GM18907 (cell line): ENCODE measurements around the gene TCF4.

Source experiments
- ATAC-seq: cut with Tn5 transposase; IDR thresholded peaks from one replicate; pipeline ENCODE4 v1.9.1; 2021; ENCODE audit warnings: mild to moderate bottlenecking, moderate library complexity; ENCODE audit not compliant: unreplicated experiment

Gene TCF4

GRCh38 chr18:55214969-55215368 is 373.0 kb downstream of the TCF4 start:
- no peak for ATAC-seq

DNA sequence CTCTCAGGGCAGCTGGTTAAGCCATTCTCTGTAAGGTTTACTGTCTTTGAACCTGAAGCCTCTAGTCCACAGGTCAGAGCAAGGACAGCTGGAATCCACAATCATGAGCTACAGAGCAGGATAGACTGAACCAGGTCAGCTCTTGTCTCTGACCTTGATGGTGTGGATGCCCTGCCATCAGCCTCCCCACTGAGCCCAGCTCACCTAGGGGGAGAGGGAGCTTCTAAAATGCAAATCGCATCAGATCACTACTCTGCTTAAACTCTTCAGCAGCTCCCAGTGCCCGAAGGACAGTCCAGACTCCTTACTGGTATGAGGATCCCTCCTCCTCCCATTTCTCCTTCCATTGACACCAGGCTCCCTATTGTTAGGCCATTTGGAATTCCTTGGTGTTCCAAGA is 373.5 kb downstream of the TCF4 start:
- no peak for ATAC-seq

DNA sequence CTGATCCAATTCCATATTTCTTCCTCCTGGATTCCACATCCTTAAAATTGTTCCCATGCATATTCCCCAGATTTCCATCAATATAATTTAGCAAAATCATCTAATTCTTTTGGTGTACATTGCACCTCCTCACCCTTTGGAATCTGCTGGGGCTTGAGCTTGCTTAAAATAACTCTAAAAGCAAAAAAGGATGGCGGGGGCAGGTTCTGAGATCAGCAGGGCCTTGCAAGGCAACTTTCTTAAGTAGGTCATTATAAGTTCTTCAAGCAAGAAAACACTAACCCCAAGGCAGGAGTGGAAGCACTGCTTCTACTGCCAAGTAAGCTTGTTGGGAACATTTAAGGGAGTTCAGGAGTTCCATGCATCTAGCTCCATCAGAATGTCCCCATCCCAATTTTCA is 374.4 kb downstream of the TCF4 start:
- ATAC-seq, result no peak

- no peak for ATAC-seq
Observed at GRCh38 chr18:55206927-55207326, 381.1 kb downstream of the TCF4 start.

GRCh38 chr18:55202232-55202917 is 385.6 kb downstream of the TCF4 start:
- no peak for ATAC-seq

DNA sequence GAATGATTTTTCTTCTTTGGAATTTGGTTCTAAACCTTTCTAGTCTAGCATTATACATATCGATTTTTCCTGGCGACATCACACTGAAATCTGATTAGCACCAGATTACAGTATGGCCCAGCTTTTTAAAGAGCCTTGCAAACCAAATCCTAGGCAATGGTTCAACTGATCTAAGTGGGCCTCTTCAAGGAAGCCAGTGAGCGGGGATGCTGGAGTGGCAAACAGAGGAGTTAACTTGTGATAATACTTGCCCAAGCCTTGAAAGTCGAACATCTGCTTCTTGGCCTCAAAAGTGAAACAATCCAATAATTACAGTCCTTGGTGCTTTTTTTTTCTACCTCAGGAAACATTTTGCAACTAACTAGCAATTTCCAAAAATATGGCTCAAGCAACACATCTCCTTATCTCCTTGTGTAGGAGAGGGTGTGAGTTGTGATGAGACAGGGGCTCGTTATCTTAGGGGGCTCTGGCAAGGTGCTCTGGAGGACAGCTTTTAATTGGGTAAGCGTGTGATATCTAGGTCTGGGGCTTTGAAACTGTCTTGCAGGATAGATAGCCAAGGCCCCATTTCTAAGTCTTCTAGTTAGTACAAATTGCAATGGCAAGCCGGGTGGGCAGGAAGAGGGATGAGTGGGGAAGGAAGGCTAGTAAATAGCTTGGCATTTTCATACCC is 388.6 kb downstream of the TCF4 start:
- no peak for ATAC-seq

DNA sequence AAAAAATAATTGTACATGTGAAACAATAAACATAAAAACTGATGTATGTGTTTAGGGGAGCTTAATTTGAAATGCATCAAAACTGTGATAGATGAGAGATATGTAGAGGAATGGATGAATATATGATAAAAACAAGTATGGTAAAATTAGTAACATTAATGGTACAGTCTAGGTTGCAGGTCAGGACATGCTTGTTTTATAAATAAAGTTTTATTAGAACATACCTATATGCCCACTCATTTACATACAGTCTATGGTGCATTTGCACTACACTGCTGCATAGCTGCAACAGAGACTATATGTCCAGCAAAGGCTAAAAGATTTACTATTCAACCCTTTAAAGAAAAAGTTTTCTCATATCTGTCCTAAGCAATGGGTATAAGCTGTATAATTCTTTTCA is 392.1 kb downstream of the TCF4 start:
- no peak for ATAC-seq

GRCh38 chr18:55189972-55190371 is 398.0 kb downstream of the TCF4 start:
- ATAC-seq, result no peak

GRCh38 chr18:55186588-55186987 is 401.4 kb downstream of the TCF4 start:
- no peak for ATAC-seq

DNA sequence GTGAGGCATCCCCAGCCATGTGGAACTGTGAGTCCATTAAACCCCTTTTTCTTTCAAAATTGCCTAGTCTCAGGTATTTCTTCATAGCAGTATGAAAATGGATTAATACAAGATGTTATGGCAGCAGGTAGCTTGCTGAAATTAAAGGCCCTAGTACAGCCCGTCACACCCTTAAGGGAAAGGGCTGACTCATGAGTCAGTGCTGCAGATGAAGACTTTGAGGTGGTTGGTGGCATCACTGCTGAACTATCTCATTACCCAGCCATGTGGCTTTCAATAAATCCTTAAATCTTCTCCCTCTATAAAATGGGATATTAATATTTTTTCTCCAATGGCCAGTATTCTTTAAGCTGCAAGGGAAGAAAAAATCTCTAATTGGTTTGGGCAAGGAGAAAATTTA is 402.6 kb downstream of the TCF4 start:
- no peak for ATAC-seq

DNA sequence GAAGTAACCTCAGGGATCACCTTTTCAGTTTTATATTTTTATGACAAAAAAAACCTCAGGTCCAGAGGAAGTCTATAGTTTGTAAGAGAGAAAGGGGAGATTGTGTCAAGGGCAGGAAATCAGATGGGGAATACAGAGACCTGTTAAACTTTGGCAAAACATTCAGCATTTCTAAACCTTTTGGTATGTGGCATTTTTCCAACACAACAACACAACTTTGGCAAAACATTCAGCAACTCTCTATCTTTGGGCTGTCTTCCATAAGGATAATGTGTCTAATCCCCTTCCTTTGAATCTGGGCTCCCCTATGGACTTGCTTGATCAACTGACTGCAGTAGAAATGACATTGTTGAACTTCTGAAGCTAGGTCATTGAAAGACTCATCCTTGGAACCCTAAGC is 408.2 kb downstream of the TCF4 start:
- ATAC-seq, result no peak

GRCh38 chr18:55179425-55179824 is 408.6 kb downstream of the TCF4 start:
- ATAC-seq, result no peak

GRCh38 chr18:55173291-55173690 is 414.7 kb downstream of the TCF4 start:
- ATAC-seq, result no peak
